Endothelial cell of umbilical vein (primary cell): ENCODE data around the gene MESD. TPM values are rescaled to one million over a fixed set of nuclear protein-coding genes. Genes with fewer than 3 reads are reported as not detected.

Experiments
- BruUV-seq: library from RNA; stranded (reverse); fragments of 400-500 nt; replicated peaks from 2 replicates; lab custom pipeline; 2021; lab: Mats Ljungman, UMichigan
- CTCF ChIA-PET: fragments of 300-600, 350-600 bp; sonication (Branson Sonifier 250); formaldehyde crosslinking; loops from one replicate; lab custom pipeline; 2021; ENCODE audit warnings: antibody characterized with exemption, inconsistent platforms; lab: Charles Lee
- POLR2A ChIA-PET: fragments of 300-600, 350-600 bp; sonication (Branson Sonifier 250); formaldehyde crosslinking; loops from one replicate; lab custom pipeline; 2021; ENCODE audit warnings: antibody characterized with exemption, inconsistent platforms; lab: Charles Lee
- DNase-seq: peaks from one replicate; pipeline ENCODE4 v3.0.0-alpha.2; 2011; ENCODE audit warnings: low read depth, low spot score
- FAIRE-seq: peaks from 2 replicates; lab custom pipeline; 2011; peaks lifted over from hg19 to GRCh38; lab: Jason Lieb, UNC
- H2AFZ ChIP-seq: 2 replicates; pipeline ENCODE4 v1.6.0; 2012; ENCODE audit warnings: low read depth, low read length, control low read depth, inconsistent platforms
- H3K27ac ChIP-seq: 2 replicates; pipeline ENCODE4 v1.5.1; 2011; ENCODE audit warnings: low read depth, mild to moderate bottlenecking, control low read depth, low read length, moderate library complexity; ENCODE audit not compliant: insufficient read depth
- H3K27me3 ChIP-seq, 2 experiments: 2 replicates each; pipeline versions ENCODE4 v1.6.0 to v1.6.1; 2011; ENCODE audit warnings: low read length in 2 of 2, mixed read lengths in 1 of 2; ENCODE audit not compliant: control insufficient read depth in 2 of 2, insufficient read depth in 2 of 2
- H3K36me3 ChIP-seq, 2 experiments: 2 replicates in 1 of 2; 3 replicates in 1 of 2; pipeline ENCODE4 v1.5.1; 2011; ENCODE audit warnings: low read length in 2 of 2, mild to moderate bottlenecking in 1 of 2, moderate library complexity in 1 of 2; ENCODE audit not compliant: control insufficient read depth in 2 of 2, insufficient read depth in 2 of 2; ENCODE audit errors: extremely low read depth in 1 of 2
- H3K4me1 ChIP-seq: 3 replicates; pipeline ENCODE4 v1.5.1; 2011; ENCODE audit warnings: mild to moderate bottlenecking, low read length; ENCODE audit not compliant: control insufficient read depth, insufficient read depth; ENCODE audit errors: extremely low read depth
- H3K4me2 ChIP-seq: 2 replicates; pipeline ENCODE4 v1.6.1; 2011; ENCODE audit warnings: low read length, control low read depth, mixed read lengths; ENCODE audit not compliant: insufficient read depth
- H3K4me3 ChIP-seq, 3 experiments: fragments of 200-600 bp in 1 of 3; sonication (generic), shearing (Covaris generic) in 1 of 3; replicated peaks in 1 of 3; 2 replicates each; pipeline ENCODE4 v1.5.1; 2011 to 2016; ENCODE audit warnings: control low read depth in 3 of 3, low read length in 3 of 3, mild to moderate bottlenecking in 2 of 3, inconsistent platforms in 1 of 3, low read depth in 1 of 3, moderate library complexity in 1 of 3; ENCODE audit not compliant: insufficient read depth in 1 of 3
- H3K79me2 ChIP-seq: 2 replicates; pipeline ENCODE4 v1.6.0; 2012; ENCODE audit warnings: low read length, inconsistent platforms; ENCODE audit not compliant: control insufficient read depth, insufficient read depth
- H3K9ac ChIP-seq: replicated peaks from 2 replicates; pipeline ENCODE3; 2011; ENCODE audit warnings: low read length, control low read depth; ENCODE audit not compliant: insufficient read depth; ENCODE audit errors: extremely low read depth
- H3K9me1 ChIP-seq: replicated peaks from 3 replicates; pipeline ENCODE4 v1.6.0; 2011; ENCODE audit warnings: mild to moderate bottlenecking, low read length; ENCODE audit not compliant: control insufficient read depth, insufficient read depth; ENCODE audit errors: extremely low read depth
- H3K9me3 ChIP-seq: replicated peaks from 2 replicates; pipeline ENCODE4 v1.5.1; 2012; ENCODE audit warnings: low read length, inconsistent platforms; ENCODE audit not compliant: control insufficient read depth, insufficient read depth
- H4K20me1 ChIP-seq: replicated peaks from 2 replicates; pipeline ENCODE3; 2011; ENCODE audit warnings: mild to moderate bottlenecking, low read length; ENCODE audit not compliant: control insufficient read depth, insufficient read depth; ENCODE audit errors: extremely low read depth
- CTCF ChIP-seq, 2 donors: IDR thresholded peaks; 1 replicate in 1 of 2; 2 replicates in 1 of 2; pipeline ENCODE4 v1.5.1; 2011; ENCODE audit warnings: low read length in 2 of 2, mild to moderate bottlenecking in 2 of 2, moderate library complexity in 2 of 2, control low read depth in 1 of 2, inconsistent platforms in 1 of 2, low read depth in 1 of 2; ENCODE audit not compliant: insufficient read depth in 1 of 2; ENCODE audit errors: extremely low read depth in 1 of 2
- EZH2 ChIP-seq: IDR thresholded peaks from 2 replicates; pipeline ENCODE4 v1.6.1; 2012; ENCODE audit warnings: borderline replicate concordance, low read depth, mild to moderate bottlenecking, moderate library complexity, low read length, inconsistent platforms; ENCODE audit not compliant: severe bottlenecking
- FOS ChIP-seq: IDR thresholded peaks from 2 replicates; pipeline ENCODE4 v1.6.1; 2011; ENCODE audit warnings: mild to moderate bottlenecking, low read length, moderate library complexity, borderline replicate concordance; ENCODE audit not compliant: insufficient read depth
- GATA2 ChIP-seq: IDR thresholded peaks from 2 replicates; pipeline ENCODE4 v1.7.0; 2011; ENCODE audit warnings: low read depth, mild to moderate bottlenecking, moderate library complexity, mixed read lengths, low read length; ENCODE audit not compliant: insufficient read length, insufficient read depth
- JUN ChIP-seq: IDR thresholded peaks from 2 replicates; pipeline ENCODE4 v1.6.1; 2011; ENCODE audit warnings: borderline replicate concordance, low read depth; ENCODE audit not compliant: insufficient read length, insufficient read depth
- MAX ChIP-seq: IDR thresholded peaks from 2 replicates; pipeline ENCODE4 v1.6.1; 2011; ENCODE audit not compliant: insufficient read depth, insufficient read length
- MYC ChIP-seq: IDR thresholded peaks from one replicate; pipeline ENCODE4 v1.6.1; 2011; ENCODE audit warnings: mild to moderate bottlenecking, low read depth, low read length
- POLR2A ChIP-seq: IDR thresholded peaks from 2 replicates; pipeline ENCODE4 v1.6.1; 2012; ENCODE audit warnings: low read depth, mild to moderate bottlenecking, control low read depth, low read length
- POLR2AphosphoS5 ChIP-seq: IDR thresholded peaks from 2 replicates; pipeline ENCODE4 v1.6.1; 2012; ENCODE audit warnings: low read depth, mild to moderate bottlenecking, control low read depth, low read length, moderate library complexity; ENCODE audit not compliant: insufficient read depth
- dilution Hi-C: fragments of 300-500 bp; cut with MboI; formaldehyde crosslinking; loops from one replicate; pipeline ENCODE4 v1.15.0; 2019; ENCODE audit warnings: low sequenced_read_pairs; ENCODE audit not compliant: extremely low pct_ligation_motif_present
- intact Hi-C: fragments of 100-400 bp; cut with micrococcal nuclease; formaldehyde crosslinking; loops from one replicate; pipeline ENCODE4 v1.10.0; 2022
- polyA plus RNA-seq, 4 experiments: library from polyadenylated mRNA; depleted of rRNA in 3 of 4; stranded (reverse) in 3 of 4; unstranded in 1 of 4; fragments of >200 nt; gene quantifications; 2 replicates each; pipeline versions ENCODE4 v1.2.1 to v1.2.3, GENCODE V29; 2011 to 2012; ENCODE audit warnings: missing spikeins in 1 of 4
- total RNA-seq: library from RNA; stranded (reverse); gene quantifications from 2 replicates; pipeline ENCODE4 v1.2.3, GENCODE V29; 2021

Gene MESD
- total and polyA plus RNA-seq, 2 donors (not counting 3 experiments of a cell fraction or from before 2014, with no cell fraction given) = 12.8 to 30.5 TPM

GRCh38 chr15:81037952-81038743 is 48.5 kb upstream of the MESD start:
- no peak overlapping the region for H3K27ac ChIP-seq
- ChIA-PET POLR2A (no interaction called here), CTCF (interaction anchor here (1.3 to 1.6 kb wide), 6 partner anchors 8 to 71 kb away, joined by 3 to 7 read pairs (median 4); no protein-coding TSS in a partner anchor)
- H3K27me3 ChIP-seq = no peaks in the 10 kb centered on the region
- no peaks in the 10 kb centered on the region for H3K9me1 ChIP-seq
- no peaks in the 10 kb centered on the region for H3K36me3 ChIP-seq
- H3K4me2 ChIP-seq = peak overlapping the region; percentile 59
- H3K4me1 ChIP-seq = peaks cover 28% of the 10 kb centered on the region
- no peaks in the 10 kb centered on the region for H3K79me2 ChIP-seq
- BruUV-seq = no TSS peak
- H3K9ac ChIP-seq = no peak overlapping the region
- H3K4me3 ChIP-seq = no peak overlapping the region
- no peaks in the 10 kb centered on the region for H4K20me1 ChIP-seq
- no peak for FAIRE-seq
- TF ChIP-seq GATA2 (no peak), MAX (no peak), POLR2AphosphoS5 (no peak), EZH2 (no peak), JUN (no peak), MYC (no peak), POLR2A (no peak), CTCF (IDR thresholded peaks at IDR 0.05; ENCODE audit: extremely low read depth in 1 of 2, insufficient read depth in 1 of 2, low read depth in 1 of 2, low read length in 2 of 2) (no peak), FOS (no peak)
- dilution Hi-C loops (no loop called here), intact Hi-C loops (no loop called here)
- no peaks in the 10 kb centered on the region for H3K9me3 ChIP-seq
- H2AFZ ChIP-seq = no peak overlapping the region
- no peak for DNase-seq
